ENCODE measurements around the gene NPM1. TPM values are rescaled to one million over a fixed set of nuclear protein-coding genes. Genes with fewer than 3 reads are reported as not detected.

Gene NPM1
- total and polyA plus RNA-seq, 2 of the 13 experiments (the other 11 are each of a cell fraction or from before 2014, with no cell fraction given) = 2,047 to 3,353 TPM

GRCh38 chr5:171387970-171388815 is 544 bp downstream of the NPM1 start (continued):
- TF ChIP-seq KLF11 (CRISPR knock-in tag; IDR thresholded peaks at IDR 0.05) (peak; percentile 76; the same call in 1 of the 2 replicates), ZNF124 (CRISPR knock-in tag; IDR thresholded peaks at IDR 0.05) (no peak), SATB2 (CRISPR knock-in tag; IDR thresholded peaks at IDR 0.05) (peak; percentile 78; the same call in 1 of the 2 replicates), POLR2A (IDR thresholded peaks at IDR 0.05; ENCODE audit: insufficient read depth in 1 of 2, low read depth in 2 of 2, low read length in 2 of 2) (peak; percentile 62 to 64), ZNF20 (CRISPR knock-in tag; IDR thresholded peaks at IDR 0.05) (no peak), ZNF256 (CRISPR knock-in tag; conservative IDR thresholded peaks at IDR 0.05) (no peak; the same call in 1 of the 2 replicates), ZBTB7A (CRISPR knock-in tag; IDR thresholded peaks at IDR 0.05) (0 out of 2 replicates have a peak, but pooled peaks have one; percentile 81), MYPOP (CRISPR knock-in tag; IDR thresholded peaks at IDR 0.05) (peak; percentile 70; the same call in 1 of the 2 replicates), PBX2 (CRISPR knock-in tag; IDR thresholded peaks at IDR 0.05) (no peak), ZFP36L1 (CRISPR knock-in tag; IDR thresholded peaks at IDR 0.05) (peak; percentile 97), DMAP1 (CRISPR knock-in tag; IDR thresholded peaks at IDR 0.05) (peak; percentile 98), ARHGAP35 (CRISPR knock-in tag; IDR thresholded peaks at IDR 0.05; ENCODE audit: borderline replicate concordance) (peak; percentile 91), EZH2 (conservative IDR thresholded peaks at IDR 0.05; ENCODE audit: low read depth, low read length) (no peak), ZNF713 (CRISPR knock-in tag; IDR thresholded peaks at IDR 0.05) (no peak), ZNF816 (CRISPR knock-in tag; IDR thresholded peaks at IDR 0.05; ENCODE audit: borderline replicate concordance) (peak; percentile 92), JARID2 (CRISPR knock-in tag; IDR thresholded peaks at IDR 0.05; ENCODE audit: insufficient replicate concordance) (no peak), DNMT3B (CRISPR knock-in tag; conservative IDR thresholded peaks at IDR 0.05) (peak; percentile 91), TFDP2 (CRISPR knock-in tag; IDR thresholded peaks at IDR 0.05) (peak; percentile 88), KDM4B (CRISPR knock-in tag; IDR thresholded peaks at IDR 0.05) (peak; percentile 37; the same call in 1 of the 2 replicates), ZNF766 (CRISPR knock-in tag; IDR thresholded peaks at IDR 0.05; ENCODE audit: borderline replicate concordance) (peak; percentile 67), KDM5B (CRISPR knock-in tag; IDR thresholded peaks at IDR 0.05; ENCODE audit: borderline replicate concordance) (peak; percentile 88; the same call in 1 of the 2 replicates), ZBED4 (CRISPR knock-in tag; IDR thresholded peaks at IDR 0.05; ENCODE audit: borderline replicate concordance) (no peak), ZNF569 (CRISPR knock-in tag; IDR thresholded peaks at IDR 0.05; ENCODE audit: borderline replicate concordance) (no peak)

Data from HepG2 (cell line).